CD4-positive, CD25-positive, alpha-beta regulatory T cell (primary cell): Measurements from ENCODE around the gene UBTD2. TPM values are rescaled to one million over a fixed set of nuclear protein-coding genes. Genes with fewer than 3 reads are reported as not detected.

ENCODE experiments used
- ATAC-seq, 2 donors: fragments of 150-1000 bp; cut with Tn5 transposase; one replicate each; pipeline ENCODE4 v1.10.0; 2021; ENCODE audit warnings: low read depth in 2 of 2, moderate number of reproducible peaks in 2 of 2, moderate library complexity in 1 of 2
- DNase-seq, 3 donors: peaks; one replicate each; pipeline versions ENCODE4 v3.0.0 to v3.0.0-alpha.2; 2012 to 2022; ENCODE audit warnings: mixed read lengths in 1 of 3
- H3K27ac ChIP-seq: one replicate; pipeline ENCODE4 v1.7.0; 2013; ENCODE audit warnings: mild to moderate bottlenecking, low read length; ENCODE audit not compliant: insufficient read depth, poor library complexity, severe bottlenecking
- H3K27me3 ChIP-seq: one replicate; pipeline ENCODE4 v1.7.0; 2013; ENCODE audit warnings: low read length; ENCODE audit not compliant: control insufficient read depth, insufficient read depth
- H3K36me3 ChIP-seq: one replicate; pipeline ENCODE4 v1.7.0; 2013; ENCODE audit warnings: mild to moderate bottlenecking, low read length, moderate library complexity; ENCODE audit not compliant: control insufficient read depth, insufficient read depth
- H3K4me1 ChIP-seq: 2 replicates; pipeline ENCODE4 v1.7.0; 2013; ENCODE audit warnings: mild to moderate bottlenecking, low read length; ENCODE audit not compliant: insufficient read depth, control insufficient read depth, poor library complexity, severe bottlenecking
- H3K4me3 ChIP-seq: one replicate; pipeline ENCODE4 v1.7.0; 2013; ENCODE audit warnings: low read depth, mild to moderate bottlenecking, low read length, moderate library complexity
- H3K9me3 ChIP-seq, 2 experiments: 1 replicate in 1 of 2; 2 replicates in 1 of 2; pipeline ENCODE4 v1.7.0; 2013; ENCODE audit warnings: low read length in 2 of 2, mild to moderate bottlenecking in 1 of 2, moderate library complexity in 1 of 2; ENCODE audit not compliant: control insufficient read depth in 2 of 2
- H3K27ac Mint-ChIP-seq, 3 donors: one replicate each; pipeline ENCODE4 v1.8.0; 2020 to 2022; ENCODE audit warnings: mild to moderate bottlenecking in 3 of 3, mixed read lengths in 3 of 3, moderate library complexity in 2 of 3
- H3K27me3 Mint-ChIP-seq: one replicate; pipeline ENCODE4 v1.8.0; 2022; ENCODE audit warnings: mild to moderate bottlenecking, mixed read lengths
- H3K36me3 Mint-ChIP-seq: one replicate; pipeline ENCODE4 v1.8.0; 2020; ENCODE audit warnings: mixed read lengths
- H3K4me1 Mint-ChIP-seq, 4 donors: one replicate each; pipeline ENCODE4 v1.8.0; 2020 to 2022; ENCODE audit warnings: mixed read lengths in 4 of 4, mild to moderate bottlenecking in 1 of 4
- H3K4me3 Mint-ChIP-seq, 4 donors: one replicate each; pipeline ENCODE4 v1.8.0; 2020 to 2022; ENCODE audit warnings: mild to moderate bottlenecking in 4 of 4, mixed read lengths in 4 of 4, moderate library complexity in 3 of 4
- H3K9me3 Mint-ChIP-seq, 7 donors: one replicate each; pipeline ENCODE4 v1.8.0; 2020 to 2022; ENCODE audit warnings: mixed read lengths in 7 of 7, mild to moderate bottlenecking in 3 of 7, moderate library complexity in 2 of 7
- polyA plus RNA-seq, 4 donors: library from polyadenylated mRNA; unstranded; fragments of 300-500 nt; fragmentation: Illumina TruSeq; gene quantifications; one replicate each; pipeline ENCODE4 v1.2.3, GENCODE V29; 2021
- total RNA-seq: library from RNA; stranded (reverse); gene quantifications from one replicate; pipeline ENCODE4 v1.2.3, GENCODE V29; 2022

Gene UBTD2
- total and polyA plus RNA-seq, 5 donors from 2014 or later, result 2.9 to 3.9 (median 3.4) TPM

DNA sequence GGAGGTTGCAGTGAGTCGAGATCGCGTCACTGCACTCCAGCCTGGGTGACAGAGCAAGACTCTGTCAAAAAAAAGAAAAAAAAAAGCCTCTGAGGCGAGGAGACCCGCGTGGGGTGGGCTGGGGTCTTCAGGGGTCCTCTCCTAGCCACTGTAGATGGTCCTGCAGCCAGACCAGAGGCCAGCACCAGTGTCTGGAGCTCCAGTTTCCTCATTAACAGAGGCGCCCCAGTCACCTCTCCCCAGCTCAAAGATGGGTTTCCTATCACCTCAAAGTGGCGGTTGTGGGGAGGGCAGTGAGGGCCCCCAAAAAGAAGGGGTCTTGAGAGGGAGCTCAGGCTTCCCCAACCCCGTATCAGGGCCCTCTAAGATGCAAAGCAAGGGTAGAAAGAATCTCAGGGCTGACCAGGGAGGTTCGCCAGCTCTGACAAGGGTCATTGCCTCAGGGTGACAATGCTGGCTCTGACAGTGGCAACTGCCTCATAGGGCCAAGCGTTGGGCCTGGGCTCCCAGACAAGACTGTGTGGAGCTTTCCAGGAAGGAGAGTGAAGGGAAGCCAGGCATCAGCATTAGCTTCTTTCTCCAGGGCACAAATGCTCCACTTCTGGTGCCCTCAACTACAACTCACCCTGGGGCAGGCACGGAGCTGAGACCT, 110.5 kb downstream of the UBTD2 start:
- H3K27me3 ChIP-seq, result no peaks in the 10 kb centered on the region
- H3K27me3 Mint-ChIP-seq, result peaks cover 4% of the 10 kb centered on the region
- H3K4me3 ChIP-seq, result peak overlapping the region; percentile 64
- no peak for ATAC-seq
- peak overlapping the region; percentile 96 for H3K27ac ChIP-seq
- H3K36me3 Mint-ChIP-seq, result peaks cover 34% of the 10 kb centered on the region
- H3K4me1 ChIP-seq, result peaks cover 92% of the 10 kb centered on the region
- peaks cover 24 to 100% (median 74%) of the 10 kb centered on the region in 4 donors for H3K4me1 Mint-ChIP-seq
- H3K27ac Mint-ChIP-seq, result peak overlapping the region; percentile 98 to 99 (median 99)
- no peaks in the 10 kb centered on the region for H3K9me3 Mint-ChIP-seq
- H3K36me3 ChIP-seq, result peaks cover 41% of the 10 kb centered on the region
- DNase-seq, result no peak
- H3K9me3 ChIP-seq, result no peaks in the 10 kb centered on the region
- H3K4me3 Mint-ChIP-seq, result peak overlapping the region; percentile 95 to 99 (median 98)

DNA sequence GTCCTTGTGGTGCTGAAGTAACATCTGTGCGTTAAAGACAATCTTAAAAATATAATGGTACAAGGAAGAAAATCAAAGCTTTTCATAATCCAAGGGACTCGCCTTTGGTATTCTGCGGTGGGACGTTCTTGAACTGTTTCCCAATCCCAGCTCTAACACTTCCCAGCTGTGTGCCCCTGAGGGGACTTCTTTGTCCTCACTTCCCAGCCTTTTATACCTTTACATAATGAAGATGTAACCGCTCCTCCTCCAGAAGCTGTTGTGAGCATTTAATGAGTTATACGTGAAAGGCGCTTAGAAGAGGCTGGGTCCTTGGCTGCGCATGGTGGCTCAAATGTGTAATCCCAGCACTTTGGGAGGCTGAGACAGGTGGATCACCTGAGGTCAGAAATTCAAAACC, 112.4 kb downstream of the UBTD2 start:
- H3K36me3 ChIP-seq, result peaks cover 47% of the 10 kb centered on the region
- DNase-seq (no peak), ATAC-seq (no peak)
- peak overlapping the region in 2 of 4 donors; percentile 81 to 84 for H3K4me3 Mint-ChIP-seq
- peak overlapping the region; percentile 51 to 90 (median 89) for H3K27ac Mint-ChIP-seq
- peak overlapping the region; percentile 42 for H3K27ac ChIP-seq
- peak overlapping the region; percentile 7 for H3K4me3 ChIP-seq
- H3K9me3 Mint-ChIP-seq, result no peaks in the 10 kb centered on the region
- no peaks in the 10 kb centered on the region for H3K27me3 ChIP-seq
- H3K4me1 Mint-ChIP-seq, result peaks cover 31 to 100% (median 75%) of the 10 kb centered on the region in 4 donors
- peaks cover 86% of the 10 kb centered on the region for H3K4me1 ChIP-seq
- peaks cover 4% of the 10 kb centered on the region for H3K27me3 Mint-ChIP-seq
- H3K36me3 Mint-ChIP-seq, result peaks cover 27% of the 10 kb centered on the region
- no peaks in the 10 kb centered on the region for H3K9me3 ChIP-seq

DNA sequence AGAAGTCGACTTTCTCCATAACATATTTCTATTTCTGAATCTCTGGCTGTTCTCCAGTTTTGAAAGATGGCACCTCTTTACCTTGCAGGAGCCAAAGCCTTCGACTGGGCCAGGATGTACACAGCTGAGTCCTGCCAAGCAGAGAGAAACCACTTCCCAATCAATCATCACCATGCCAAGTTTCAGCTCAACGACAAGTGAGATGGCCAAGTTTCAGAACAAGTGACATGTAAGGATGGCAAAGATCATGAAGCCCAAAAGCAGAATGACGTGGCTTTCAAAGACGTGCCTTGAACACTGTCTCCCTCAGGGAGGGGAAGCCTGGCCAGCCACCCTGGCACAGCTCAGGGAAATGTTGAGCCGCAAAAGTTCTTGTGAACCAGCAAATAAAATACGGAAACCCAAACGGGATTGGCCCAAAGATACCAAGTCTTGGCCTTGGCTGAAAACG, 113.3 kb downstream of the UBTD2 start:
- peaks cover 54% of the 10 kb centered on the region for H3K36me3 ChIP-seq
- peaks cover 4% of the 10 kb centered on the region for H3K27me3 Mint-ChIP-seq

DNA sequence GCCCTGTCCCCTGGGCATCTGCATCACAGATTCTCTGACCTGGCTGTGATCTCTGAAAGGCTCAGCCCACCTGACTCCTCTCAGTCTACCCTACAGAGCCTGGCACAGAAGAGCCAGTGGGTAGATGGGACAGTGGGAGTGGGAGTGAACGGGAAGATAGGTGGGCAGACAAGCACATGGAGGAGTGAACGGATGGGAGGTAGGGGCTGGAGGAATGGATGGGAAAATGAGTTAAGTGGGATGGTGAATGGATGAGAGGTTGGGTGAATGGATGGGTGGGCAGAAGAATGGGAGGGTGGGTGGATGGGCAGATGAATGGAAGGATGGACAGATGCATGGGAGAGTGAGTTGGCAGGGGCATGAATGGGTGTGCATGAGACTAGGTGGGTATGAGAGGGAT, 114.3 kb downstream of the UBTD2 start:
- Mint-ChIP-seq H3K27me3 (no peaks in the 10 kb centered on the region), H3K9me3 (no peaks in the 10 kb centered on the region), H3K27ac (peak overlapping the region; percentile 83 to 89 (median 87)), H3K4me3 (peak overlapping the region in 3 of 4 donors; percentile 68 to 81 (median 78)), H3K36me3 (peaks cover 24% of the 10 kb centered on the region), H3K4me1 (peaks cover 31 to 96% (median 65%) of the 10 kb centered on the region in 4 donors)
- H3K4me1 ChIP-seq, result peaks cover 84% of the 10 kb centered on the region
- ATAC-seq (no peak), DNase-seq (no peak)
- H3K9me3 ChIP-seq, result no peaks in the 10 kb centered on the region
- no peaks in the 10 kb centered on the region for H3K27me3 ChIP-seq
- H3K27ac ChIP-seq, result peak overlapping the region; percentile 55
- H3K36me3 ChIP-seq, result peaks cover 55% of the 10 kb centered on the region
- H3K4me3 ChIP-seq, result peak overlapping the region; percentile 19

More for the DNA sequence above, 113.3 kb downstream of the UBTD2 start:
- Mint-ChIP-seq H3K4me1 (peaks cover 31 to 98% (median 69%) of the 10 kb centered on the region in 4 donors), H3K27ac (peak overlapping the region; percentile 89 to 91 (median 90)), H3K4me3 (peak overlapping the region; percentile 58 to 81 (median 78)), H3K9me3 (no peaks in the 10 kb centered on the region), H3K36me3 (peaks cover 24% of the 10 kb centered on the region)
- H3K27ac ChIP-seq, result peak overlapping the region; percentile 39
- no peaks in the 10 kb centered on the region for H3K27me3 ChIP-seq
- no peaks in the 10 kb centered on the region for H3K9me3 ChIP-seq
- no peak for ATAC-seq
- peak in 1 of 3 donors; percentile 23 for DNase-seq
- peaks cover 83% of the 10 kb centered on the region for H3K4me1 ChIP-seq
- peak overlapping the region; percentile 26 for H3K4me3 ChIP-seq

DNA sequence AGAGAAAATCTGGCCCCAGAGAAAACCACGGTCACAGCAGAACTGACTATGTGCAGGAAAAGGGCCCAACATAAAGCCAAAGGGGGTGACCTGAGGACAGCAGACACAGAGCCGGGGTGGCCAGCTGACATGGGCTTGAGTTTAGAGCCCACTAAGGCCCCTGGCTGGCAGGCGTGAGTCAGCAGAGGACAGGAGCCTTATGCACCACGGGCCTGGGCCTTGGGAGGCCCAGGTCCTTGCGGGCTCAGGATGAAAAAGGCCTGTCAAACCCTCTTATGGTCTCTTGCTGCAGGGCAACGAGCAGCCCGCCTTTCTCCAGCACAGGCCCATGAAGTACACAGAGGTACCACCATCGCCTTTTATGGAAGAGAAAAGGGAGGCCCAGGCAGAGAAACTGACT, 115.3 kb downstream of the UBTD2 start:
- ATAC-seq, result no peak
- Mint-ChIP-seq H3K4me3 (peak overlapping the region; percentile 22 to 81 (median 52)), H3K36me3 (peaks cover 17% of the 10 kb centered on the region), H3K27me3 (no peaks in the 10 kb centered on the region), H3K27ac (peak overlapping the region; percentile 29 to 89 (median 46)), H3K9me3 (no peaks in the 10 kb centered on the region), H3K4me1 (peaks cover 25 to 95% (median 60%) of the 10 kb centered on the region in 4 donors)
- Histone ChIP-seq H3K36me3 (peaks cover 56% of the 10 kb centered on the region), H3K4me1 (peaks cover 84% of the 10 kb centered on the region), H3K9me3 (no peaks in the 10 kb centered on the region), H3K27me3 (no peaks in the 10 kb centered on the region), H3K4me3 (no peak overlapping the region), H3K27ac (peak overlapping the region; percentile 55)
- DNase-seq, result no peak

DNA sequence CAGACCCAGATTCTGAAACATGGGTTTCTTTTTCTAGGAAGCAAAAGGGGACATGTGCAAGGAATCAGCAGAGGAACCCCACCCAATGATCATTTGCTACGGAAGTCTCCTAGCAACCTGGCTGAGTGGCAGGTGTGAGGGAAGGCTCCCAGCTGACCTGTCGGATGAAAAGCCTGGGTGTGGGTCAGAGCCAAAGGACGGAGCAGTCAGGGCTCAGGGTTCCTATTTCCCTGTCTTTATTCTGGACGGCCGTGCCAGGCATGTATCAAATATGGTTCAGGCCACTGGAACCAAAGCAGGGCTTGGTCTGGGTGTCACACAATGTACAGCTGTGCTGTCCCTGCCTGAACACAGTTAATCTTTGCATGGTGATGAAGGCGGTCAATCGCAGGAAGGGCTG, 115.7 kb downstream of the UBTD2 start:
- peaks cover 57% of the 10 kb centered on the region for H3K36me3 ChIP-seq
- no peak for DNase-seq

DNA sequence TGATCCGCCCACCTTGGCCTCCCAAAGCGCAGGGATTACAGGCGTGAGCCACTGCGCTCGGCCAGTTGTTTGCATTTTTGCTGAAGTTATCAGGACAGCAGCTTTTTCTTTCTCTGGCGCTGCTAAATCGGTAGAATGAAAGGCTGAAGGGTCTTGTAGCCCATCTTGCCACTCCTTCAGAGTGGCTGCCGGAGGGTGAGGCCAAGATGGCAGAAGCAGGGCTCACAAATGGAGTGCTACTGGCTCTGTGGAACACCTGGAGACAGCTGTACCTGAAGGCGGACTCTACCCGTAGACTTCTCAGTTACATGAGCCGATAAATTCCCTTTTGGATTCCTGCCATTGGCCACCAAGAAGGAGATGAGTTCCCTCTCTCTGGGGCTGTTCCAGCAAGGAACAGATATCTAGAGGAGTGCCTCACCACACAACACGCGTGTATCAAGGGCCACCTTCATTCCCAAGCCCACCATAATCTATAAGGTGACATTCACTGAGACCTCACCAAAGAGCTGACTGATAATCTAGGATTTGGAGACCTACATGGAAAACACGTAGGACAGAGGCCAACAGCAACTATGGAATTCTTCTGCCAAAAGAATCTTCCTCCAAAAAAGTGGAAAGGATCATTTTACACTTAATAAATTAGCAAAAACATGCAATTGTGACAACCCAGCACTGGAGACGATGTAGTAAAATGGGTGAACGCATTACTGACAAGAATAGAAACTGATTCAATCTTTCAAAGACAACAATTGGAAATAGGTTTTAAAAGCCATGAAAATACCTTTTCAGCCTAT, 117.3 kb downstream of the UBTD2 start:
- Mint-ChIP-seq H3K4me1 (peaks cover 29 to 93% (median 63%) of the 10 kb centered on the region in 4 donors), H3K36me3 (peaks cover 17% of the 10 kb centered on the region), H3K4me3 (peak overlapping the region in 3 of 4 donors; percentile 9 to 51 (median 45)), H3K27me3 (no peaks in the 10 kb centered on the region), H3K9me3 (no peaks in the 10 kb centered on the region), H3K27ac (peak overlapping the region; percentile 31 to 87 (median 69))
- Histone ChIP-seq H3K9me3 (no peaks in the 10 kb centered on the region), H3K27me3 (no peaks in the 10 kb centered on the region), H3K27ac (no peak overlapping the region), H3K4me3 (no peak overlapping the region), H3K36me3 (peaks cover 52% of the 10 kb centered on the region), H3K4me1 (peaks cover 89% of the 10 kb centered on the region)
- DNase-seq, result no peak
- no peak for ATAC-seq

More for the DNA sequence above, 115.7 kb downstream of the UBTD2 start:
- H3K9me3 ChIP-seq, result no peaks in the 10 kb centered on the region
- Mint-ChIP-seq H3K27me3 (no peaks in the 10 kb centered on the region), H3K27ac (peak overlapping the region; percentile 46 to 89 (median 66)), H3K4me3 (peak overlapping the region in 3 of 4 donors; percentile 8 to 81 (median 41)), H3K36me3 (peaks cover 17% of the 10 kb centered on the region), H3K4me1 (peaks cover 24 to 95% (median 61%) of the 10 kb centered on the region in 4 donors), H3K9me3 (no peaks in the 10 kb centered on the region)
- no peak overlapping the region for H3K27ac ChIP-seq
- no peak overlapping the region for H3K4me3 ChIP-seq
- H3K27me3 ChIP-seq, result no peaks in the 10 kb centered on the region
- ATAC-seq, result no peak
- H3K4me1 ChIP-seq, result peaks cover 84% of the 10 kb centered on the region
